DMS153 treated with DMSO at 0.1 percent for 48 hours (cell line): ENCODE data around the gene ETV6.
"Not testable (repeated sequence)": the region's sequence is repeated elsewhere in the genome, so short reads cannot be mapped to it uniquely, and the experiment has no call there.

Source experiments
- DNase-seq: peaks from one replicate; lab custom pipeline; 2025; ENCODE audit not compliant: unreplicated experiment; lab: John Stamatoyannopoulos, UW

The ETV6 gene

GRCh38 chr12:11649413-11650285 lies at the start of gene ETV6:
TSS of gene ETV6 (plus strand) at chr12:11649674. CDS start at chr12:11650128, 454 bp downstream.
- peak; percentile 68 for DNase-seq

DNA sequence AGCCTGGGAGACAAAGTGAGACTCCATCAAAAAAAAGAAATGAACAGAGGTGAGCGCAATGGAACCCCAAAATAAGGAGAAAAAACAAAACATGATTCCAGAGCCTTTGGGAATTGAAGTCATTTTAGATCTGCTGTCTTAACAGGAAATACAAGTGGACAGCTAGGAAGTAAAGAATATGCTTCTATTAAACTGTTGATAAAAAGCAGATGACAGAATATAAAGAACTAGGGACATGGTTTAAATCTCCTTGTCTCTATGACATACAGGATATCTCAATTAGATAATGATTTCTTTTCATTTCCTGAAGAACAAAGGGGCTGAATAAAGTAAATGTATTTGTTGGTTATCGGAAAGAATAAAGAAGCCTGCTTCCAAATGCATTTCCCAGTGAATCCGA lies 49.3 kb upstream of the ETV6 start:
- no peak for DNase-seq

GRCh38 chr12:11601647-11602046 lies 47.8 kb upstream of the ETV6 start:
- DNase-seq: no peak

GRCh38 chr12:11607313-11608081 lies 42.0 kb upstream of the ETV6 start:
- no peak for DNase-seq

DNA sequence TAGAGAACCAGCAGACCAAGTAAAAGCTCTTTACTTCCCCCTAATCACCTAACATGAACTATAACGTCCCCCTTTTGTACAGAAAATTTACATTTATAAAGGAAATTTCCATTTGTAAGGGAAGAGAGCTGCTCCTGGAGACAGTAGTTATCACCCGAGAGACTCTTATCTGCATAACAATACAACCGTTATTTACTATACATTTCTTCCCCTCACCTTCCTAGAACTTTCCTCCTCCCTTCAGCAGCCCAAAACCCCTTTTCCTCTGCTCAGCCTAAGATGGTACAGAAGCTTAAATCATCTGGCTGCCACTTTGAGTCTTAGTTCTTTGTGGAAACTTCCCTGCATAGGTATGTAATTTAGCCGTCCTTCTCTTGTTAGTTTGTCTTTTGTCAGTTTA lies 40.4 kb upstream of the ETV6 start:
- DNase-seq: no peak

DNA sequence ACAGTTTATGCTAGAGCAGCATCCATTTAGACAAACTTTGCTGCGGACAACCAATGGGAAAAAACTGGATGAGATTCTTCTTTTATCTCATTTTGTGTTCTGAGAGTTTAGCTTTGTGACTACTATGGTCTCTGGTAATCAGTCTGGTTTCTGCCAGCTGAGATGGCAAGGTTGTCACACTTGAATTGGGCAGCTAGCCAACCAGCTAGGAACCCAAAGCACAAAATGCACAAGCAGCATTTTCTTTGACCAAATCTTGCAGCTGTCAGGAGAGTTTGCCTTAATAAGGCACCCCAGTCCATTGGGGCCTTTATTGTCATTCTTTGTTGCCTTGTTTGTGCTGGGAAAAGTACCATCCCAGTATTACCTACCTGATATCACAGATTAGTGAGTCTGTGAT lies 34.0 kb upstream of the ETV6 start:
- no peak for DNase-seq

- no peak for DNase-seq
Measured at GRCh38 chr12:11618046-11618445, 31.4 kb upstream of the ETV6 start.

DNA sequence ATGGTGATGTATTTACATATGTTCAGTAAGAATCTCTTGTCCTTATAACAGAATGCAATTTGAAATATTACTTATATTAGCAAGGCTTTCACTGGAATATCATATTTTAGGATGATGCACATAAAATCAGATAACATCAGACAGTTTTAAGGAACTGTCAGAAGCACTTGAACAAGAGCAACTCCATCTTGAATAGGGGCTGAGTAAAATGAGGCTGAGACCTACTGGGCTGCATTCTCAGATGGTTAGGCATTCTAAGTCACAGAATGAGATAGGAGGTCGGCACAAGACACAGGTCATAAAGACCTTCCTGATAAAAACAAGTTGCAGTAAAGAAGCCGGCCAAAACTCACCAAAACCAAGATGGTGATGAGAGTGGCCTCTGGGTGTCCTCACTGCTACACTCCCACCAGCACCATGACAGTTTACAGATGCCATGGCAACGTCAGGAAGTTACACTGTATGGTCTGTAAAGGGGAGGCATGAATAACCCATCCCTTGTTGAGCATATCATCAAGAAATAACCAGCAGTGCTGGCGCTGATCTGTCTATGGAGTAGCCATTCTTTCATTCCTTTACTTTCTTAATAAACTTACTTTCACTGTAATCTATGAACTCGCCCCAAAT lies 27.6 kb upstream of the ETV6 start:
- no peak for DNase-seq

DNA sequence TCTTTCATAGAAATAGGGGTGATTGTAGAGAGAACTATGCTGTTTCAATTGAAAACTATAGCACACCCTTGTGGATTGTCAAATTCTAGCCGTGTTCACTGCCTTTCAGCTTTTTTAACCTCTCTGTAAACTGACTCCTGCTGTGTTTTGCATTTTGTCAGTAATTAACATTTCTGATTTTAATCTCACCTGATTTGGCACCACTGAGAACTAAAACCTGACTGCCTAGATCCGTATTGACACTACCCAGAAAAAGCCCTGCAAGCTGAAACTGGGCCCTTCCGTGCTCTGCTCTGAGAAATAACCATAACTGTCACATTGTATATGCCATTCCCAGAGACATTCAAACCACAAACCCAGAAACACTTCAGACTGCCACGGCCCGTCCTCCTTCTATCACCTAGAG lies 26.6 kb upstream of the ETV6 start:
- no peak for DNase-seq

DNA sequence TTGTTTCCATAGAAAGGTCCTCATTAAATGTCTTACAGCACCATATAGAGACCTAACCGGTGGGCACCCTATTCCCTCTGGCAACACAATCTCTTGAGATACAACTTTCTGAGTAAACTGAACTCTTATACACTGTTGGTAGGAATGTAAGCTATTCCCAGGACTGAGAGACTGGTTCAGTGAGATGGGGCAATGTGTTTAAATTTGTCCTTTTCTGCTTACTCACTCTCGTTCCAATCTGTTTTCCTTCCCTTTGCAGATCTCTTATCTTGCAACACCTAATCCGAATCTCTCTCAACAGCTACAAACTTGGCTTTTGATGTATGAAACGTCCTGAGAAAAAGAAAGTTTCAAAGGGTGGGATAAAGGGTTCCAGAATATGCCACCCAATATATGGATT lies 26.1 kb upstream of the ETV6 start:
- DNase-seq: no peak

DNA sequence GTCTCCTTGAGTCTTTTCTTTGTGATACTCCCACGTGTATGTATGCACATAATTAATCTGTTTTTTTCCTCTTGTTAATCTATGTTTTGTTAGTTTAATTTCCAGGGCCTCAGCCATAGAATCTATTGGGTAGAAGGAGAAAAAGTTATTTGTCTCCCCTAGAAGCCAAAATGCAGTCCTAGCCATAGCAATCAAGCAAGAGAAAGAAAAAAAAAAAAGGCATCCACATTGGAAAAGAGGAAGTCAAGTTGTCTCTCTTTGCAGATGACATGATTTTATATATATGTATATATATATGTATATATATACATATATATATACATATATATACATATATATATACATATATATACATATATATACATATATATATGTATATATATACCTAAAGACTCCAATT lies 25.4 kb upstream of the ETV6 start:
- no peak for DNase-seq

DNA sequence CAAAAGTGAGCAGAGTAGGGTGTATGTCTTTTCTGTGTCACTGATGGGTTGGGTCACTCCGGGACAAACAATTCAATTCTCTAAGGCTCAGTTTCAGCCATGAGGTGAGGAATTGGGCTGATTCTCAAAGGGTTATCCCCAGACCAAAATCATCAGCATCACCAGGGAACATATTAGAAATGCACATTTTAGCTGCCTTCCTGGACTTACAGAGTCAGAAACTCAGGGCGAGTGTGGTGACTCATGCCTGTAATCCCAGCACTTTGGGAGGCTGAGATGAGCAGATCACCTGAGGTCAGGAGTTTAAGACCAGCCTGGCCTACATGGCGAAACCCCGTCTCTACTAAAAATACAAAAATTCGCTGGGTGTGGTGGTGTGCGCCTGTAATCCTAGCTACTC lies 21.8 kb upstream of the ETV6 start:
- not testable (repeated sequence) for DNase-seq

GRCh38 chr12:11628353-11628752 lies 21.1 kb upstream of the ETV6 start:
- DNase-seq: no peak

- peak; percentile 88 for DNase-seq
Measured at GRCh38 chr12:11630046-11630706, 19.3 kb upstream of the ETV6 start.

GRCh38 chr12:11631288-11631687 lies 18.2 kb upstream of the ETV6 start:
- DNase-seq: no peak

DNA sequence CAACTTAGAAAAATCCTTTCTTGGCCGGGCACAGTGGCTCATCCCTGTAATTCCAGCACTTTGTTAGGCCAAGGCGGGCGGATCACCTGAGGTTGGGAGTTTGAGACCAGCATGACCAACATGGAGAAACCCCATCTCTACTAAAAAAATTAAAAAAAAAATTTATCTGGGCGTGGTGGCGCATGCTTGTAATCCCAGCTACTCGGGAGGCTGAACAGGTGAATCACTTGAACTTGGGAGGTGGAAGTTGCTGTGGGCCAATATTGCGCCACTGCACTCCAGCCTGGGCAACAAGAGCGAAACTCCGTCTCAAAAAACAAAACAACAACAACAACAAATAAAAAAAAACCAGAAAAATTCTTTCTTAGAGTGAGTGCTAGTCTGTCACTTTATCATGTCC lies 17.6 kb upstream of the ETV6 start:
- not testable (repeated sequence) for DNase-seq

- no peak for DNase-seq
Measured at GRCh38 chr12:11633968-11634367, 15.5 kb upstream of the ETV6 start.

- DNase-seq: no peak
Measured at GRCh38 chr12:11635341-11635740, 14.1 kb upstream of the ETV6 start.

DNA sequence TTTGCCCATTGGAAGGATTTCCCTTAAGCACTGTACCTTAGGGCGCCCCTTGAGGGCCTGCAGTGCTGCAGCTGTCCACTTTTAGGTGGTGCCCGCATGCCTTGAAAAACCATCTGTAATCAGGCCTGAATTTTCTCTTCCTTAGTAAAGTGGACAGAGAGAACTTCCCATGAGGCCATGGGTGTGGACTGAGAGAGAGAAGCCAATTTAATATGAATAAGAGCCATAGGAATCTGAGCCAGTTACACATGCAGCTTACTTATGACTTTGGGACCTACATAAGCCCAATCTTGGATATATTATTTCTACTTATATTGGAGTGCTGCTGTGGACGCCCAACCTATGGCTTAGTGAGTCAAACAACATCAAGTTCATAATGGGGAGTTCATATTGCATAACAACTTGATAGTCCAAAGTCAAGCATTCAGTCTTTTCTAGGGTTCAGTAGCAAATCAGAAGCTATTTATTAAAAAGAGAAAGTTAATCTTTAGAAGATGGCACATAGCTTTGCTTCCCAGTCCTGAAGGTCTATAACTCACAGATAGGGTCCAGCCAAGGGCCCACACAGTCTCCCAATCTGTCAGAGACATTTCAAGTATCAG lies 11.1 kb upstream of the ETV6 start:
- no peak for DNase-seq

DNA sequence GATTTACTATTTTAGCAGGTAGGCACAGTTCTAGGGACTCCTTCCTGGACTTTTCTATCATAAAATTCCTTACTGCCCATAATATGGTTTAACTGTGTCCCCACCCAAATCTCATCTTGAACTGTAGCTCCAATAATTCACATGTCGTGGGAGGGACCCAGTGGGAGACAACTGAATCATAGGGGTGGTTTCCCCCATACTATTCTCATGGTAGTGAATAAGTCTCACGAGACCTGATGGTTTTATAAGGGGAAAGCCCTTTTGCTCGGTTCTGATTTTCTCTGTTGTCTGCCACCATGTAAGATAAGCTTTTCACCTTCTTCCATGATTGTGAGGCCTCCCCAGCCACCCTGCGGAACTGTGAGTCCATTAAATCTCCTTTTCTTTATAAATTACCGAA lies 10.0 kb upstream of the ETV6 start:
- no peak for DNase-seq

GRCh38 chr12:11641522-11641921 lies 8.0 kb upstream of the ETV6 start:
- no peak for DNase-seq
